ENCODE measurements around the gene ERC2.

The ERC2 gene

GRCh38 chr3:55965776-55966175 lies 502.5 kb downstream of the ERC2 start:
- no peak for DNase-seq

GRCh38 chr3:55964491-55964985 lies 503.7 kb downstream of the ERC2 start:
- no peak for DNase-seq

DNA sequence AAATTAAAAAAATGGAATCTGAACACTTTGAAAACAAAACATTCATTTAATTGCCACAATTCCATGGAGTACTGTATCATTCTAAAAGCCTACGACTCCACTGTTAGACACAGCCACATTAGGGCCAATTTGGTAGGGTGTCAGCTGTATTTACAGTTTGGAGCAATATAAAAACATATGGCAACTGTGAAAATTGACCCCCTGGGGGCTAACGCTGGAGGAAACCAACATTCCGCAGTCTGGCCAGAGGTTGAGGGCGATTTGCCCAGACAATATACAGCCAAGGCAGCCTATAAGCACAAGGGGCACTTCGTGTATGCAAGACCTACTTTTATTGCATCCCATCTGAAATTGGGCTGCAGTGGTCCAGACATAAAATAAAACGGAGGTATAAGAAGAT lies 504.7 kb downstream of the ERC2 start:
- DNase-seq, result no peak

DNA sequence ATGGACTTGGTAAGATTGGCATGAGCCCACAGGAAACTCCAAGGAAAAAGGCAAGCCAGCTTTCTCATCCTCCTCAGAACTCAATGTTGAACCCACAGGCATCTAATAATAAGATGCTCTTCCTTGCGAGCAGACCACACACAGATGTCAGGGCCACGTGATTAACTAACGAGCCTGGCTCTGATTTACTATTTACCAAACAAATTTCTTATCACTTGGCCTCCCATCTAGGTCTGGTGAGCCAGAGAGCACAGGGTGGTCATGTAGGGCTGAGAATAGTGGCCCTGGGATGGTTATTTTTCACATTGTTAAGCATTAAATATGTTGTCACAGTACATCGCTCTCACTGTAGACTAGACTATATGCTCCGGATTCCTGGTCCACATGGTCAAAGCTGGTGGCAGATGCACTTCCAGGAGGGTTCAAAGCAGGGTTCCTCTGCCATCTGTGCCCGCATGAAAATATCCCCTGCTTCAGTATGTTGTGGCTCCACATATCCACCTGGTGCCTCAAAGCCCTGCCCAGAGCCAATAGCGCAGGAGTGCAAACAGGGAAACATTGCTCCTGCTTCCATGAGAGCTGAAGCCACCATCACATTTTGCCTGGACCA lies 508.7 kb downstream of the ERC2 start:
- no peak for DNase-seq

GRCh38 chr3:55958605-55959004 lies 509.7 kb downstream of the ERC2 start:
- DNase-seq, result no peak

DNA sequence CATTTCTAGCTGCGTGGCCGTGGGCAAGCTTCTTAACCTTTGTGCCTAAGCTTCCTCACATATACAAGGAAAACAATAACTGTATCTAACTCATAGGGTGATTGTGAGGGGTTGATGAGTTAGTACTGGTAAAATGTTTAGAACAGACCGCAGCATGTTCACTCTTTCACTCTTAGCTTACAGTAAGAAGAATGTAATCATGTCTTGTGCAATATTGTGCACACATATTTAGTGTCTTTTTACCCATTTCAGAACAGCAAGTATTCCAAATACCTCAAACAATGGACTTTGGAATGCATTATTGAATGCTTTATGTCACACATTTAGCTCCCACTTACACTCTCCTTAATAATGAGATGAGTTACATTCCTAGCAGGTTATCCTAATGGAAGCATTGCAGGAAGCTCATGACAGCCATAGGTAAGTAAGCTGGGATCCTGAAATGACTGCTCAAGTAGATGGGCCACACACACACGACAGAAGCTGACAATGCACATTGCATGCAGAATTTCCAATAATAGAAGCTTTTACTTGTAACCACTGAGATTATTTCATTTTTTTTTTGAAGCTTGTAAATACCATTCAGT lies 512.3 kb downstream of the ERC2 start:
- no peak for DNase-seq

- no peak for DNase-seq
These were observed 516.9 kb downstream of the ERC2 start for GRCh38 chr3:55951388-55951787.

DNA sequence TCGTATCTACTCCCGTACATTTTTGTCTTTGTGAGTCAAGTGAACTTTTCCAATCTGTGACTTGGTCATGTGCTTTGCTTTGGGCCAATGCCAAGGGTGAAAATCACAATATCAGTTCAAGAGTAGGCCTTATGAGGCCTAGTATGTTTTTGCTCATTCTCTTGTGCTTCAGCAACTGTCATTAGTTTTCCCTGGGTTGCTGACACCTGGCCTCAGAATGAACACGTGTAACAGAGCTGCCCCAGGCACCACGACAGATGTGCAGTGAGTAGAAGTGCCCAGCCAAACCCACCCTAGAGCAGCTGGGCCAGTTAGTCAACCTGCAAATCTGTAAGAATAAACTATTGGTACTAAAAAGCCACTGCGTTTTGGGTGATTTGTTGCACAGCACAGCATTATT lies 520.9 kb downstream of the ERC2 start:
- DNase-seq, result no peak

GRCh38 chr3:55946574-55947160 lies 521.6 kb downstream of the ERC2 start:
- no peak for DNase-seq

GRCh38 chr3:55942868-55943267 lies 525.4 kb downstream of the ERC2 start:
- DNase-seq, result no peak

DNA sequence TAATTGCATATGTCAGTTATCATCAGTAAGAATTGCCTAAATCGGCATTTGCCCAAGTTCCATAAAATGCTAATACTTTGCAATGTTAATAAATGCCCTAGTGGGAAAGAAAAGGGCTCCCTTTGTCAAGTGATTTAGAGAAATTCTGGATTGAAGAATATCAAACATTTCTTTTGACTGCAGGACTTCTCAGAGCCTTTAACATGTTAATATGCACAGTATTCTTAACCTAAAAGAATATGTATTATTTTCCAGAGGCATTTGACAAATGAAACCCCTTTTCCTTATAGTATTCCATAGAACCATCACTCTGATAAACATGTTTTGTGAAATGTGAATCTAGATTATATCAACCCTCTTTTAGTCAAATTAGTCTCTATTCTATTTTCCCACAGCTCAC lies 529.0 kb downstream of the ERC2 start:
- DNase-seq, result no peak

DNA sequence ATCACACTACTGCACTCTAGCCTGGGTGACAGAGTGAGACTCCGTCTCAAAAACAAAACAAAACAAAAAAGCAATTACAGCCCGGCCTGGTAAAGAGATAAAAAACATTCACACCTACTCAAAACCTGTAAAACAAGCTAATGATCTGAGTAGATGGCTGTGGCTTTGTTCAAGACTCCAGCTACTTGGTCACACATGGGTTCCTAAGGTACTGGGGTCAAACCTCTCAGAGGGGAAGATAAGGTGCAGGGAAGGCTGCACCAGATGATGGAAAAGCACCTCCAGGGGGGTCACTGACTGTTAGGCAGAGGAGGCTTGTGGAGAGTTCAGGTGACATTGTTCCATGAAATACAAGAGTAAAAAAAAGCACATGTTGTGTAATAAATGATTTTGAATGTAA lies 531.0 kb downstream of the ERC2 start:
- DNase-seq, result no peak

DNA sequence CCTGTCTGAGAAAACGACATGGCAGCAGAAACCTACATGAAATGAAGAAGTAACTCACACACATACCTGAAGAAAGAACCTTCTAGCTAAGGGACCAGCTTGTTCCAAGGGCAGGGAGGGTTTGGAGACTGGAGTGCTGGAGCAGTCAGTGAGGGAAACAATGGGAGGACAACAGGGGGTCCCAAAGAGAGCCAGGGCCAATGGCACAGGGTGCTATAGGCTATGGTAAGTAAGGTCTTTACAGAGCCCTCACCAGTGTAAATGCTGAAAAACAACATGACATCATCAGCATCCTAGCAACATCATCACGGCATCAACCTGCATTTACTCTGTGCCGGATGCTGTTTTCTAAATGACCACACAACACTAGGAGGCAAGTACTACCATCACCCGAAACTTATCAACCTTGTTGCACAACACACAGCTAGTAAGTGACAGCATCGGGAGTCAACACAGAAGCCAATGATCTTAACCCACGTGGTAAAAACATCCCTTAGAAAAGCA lies 531.7 kb downstream of the ERC2 start:
- no peak for DNase-seq

GRCh38 chr3:55935241-55935640 lies 533.0 kb downstream of the ERC2 start:
- no peak for DNase-seq

GRCh38 chr3:55934771-55935170 lies 533.5 kb downstream of the ERC2 start:
- DNase-seq, result no peak

GRCh38 chr3:55929154-55929869 lies 539.0 kb downstream of the ERC2 start:
- no peak for DNase-seq

DNA sequence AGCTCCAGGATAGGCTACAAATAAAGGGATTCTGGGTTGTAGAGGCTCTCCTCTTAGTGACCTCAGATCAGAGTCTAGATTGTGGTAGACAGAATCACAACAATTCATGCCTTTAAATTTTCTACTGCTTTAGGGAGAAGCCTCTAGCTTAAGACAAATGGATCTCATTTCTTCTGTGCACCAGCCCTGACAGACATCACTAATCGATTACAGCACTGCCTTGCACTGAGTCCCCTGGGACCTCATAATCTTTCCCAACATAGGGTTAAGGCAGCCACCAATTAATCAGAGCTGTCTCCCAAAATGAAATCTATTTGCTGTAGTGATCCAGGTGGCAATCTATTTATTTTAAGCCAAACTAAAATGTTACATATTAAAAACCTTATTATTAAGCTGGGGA lies 544.6 kb downstream of the ERC2 start:
- no peak for DNase-seq

GRCh38 chr3:55923207-55923606 lies 545.1 kb downstream of the ERC2 start:
- no peak for DNase-seq

GRCh38 chr3:55912880-55913279 lies 555.4 kb downstream of the ERC2 start:
- DNase-seq, result no peak

DNA sequence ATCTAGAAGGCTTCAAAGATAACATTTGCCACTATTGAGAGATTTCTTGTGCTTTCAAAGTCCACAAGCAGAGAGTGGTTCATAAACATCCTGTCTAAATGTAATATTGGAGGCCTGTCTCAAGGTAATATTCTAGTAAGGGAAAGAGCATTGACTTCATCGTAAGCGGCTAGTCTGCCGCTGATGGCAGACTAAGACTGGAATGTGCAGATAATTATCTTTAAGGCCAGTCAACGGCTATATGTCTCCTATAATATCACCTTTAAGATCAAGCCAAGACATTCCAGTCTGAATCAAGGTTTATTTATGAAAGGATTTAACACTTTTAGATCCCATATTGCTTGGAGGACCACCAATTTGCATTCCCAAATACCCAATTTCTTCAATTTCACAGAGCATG lies 557.0 kb downstream of the ERC2 start:
- no peak for DNase-seq

DNA sequence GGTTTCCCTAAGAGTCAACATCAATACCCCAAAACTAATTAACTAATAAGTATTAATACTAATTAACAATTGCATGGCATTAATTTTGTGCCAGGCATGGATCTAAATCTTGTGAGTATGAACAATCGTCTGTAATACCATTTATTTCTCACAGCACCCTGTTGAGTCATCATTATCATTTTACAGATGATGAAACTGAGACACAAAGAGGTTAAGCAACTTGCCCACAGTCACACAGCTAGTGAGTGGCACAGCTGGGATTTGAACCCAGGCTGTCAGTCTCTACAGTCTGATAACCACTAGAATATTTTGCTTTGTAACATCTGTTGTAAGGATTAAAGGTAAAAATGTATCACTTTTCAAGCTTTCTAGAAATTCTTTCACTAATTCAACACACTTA lies 557.7 kb downstream of the ERC2 start:
- no peak for DNase-seq

GRCh38 chr3:55909373-55909772 lies 558.9 kb downstream of the ERC2 start:
- no peak for DNase-seq

DNA sequence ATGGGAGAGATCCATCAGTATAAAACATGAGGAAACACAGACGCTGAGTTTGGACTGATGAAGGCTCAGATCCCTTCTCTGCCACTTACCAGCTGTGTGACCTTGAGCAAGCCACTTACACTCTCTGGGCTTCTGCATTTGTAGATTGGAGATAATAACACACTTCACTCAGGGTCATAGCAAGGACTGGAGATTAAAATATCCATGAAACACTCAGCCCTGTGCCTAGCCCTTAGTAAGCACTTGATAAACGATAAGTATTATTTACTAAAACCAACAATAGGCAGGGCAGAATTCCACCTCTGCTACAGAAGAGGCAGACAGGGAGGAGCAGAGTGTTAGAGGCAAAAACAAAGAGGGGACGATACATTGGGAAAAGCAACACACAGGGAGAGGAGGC lies 560.7 kb downstream of the ERC2 start:
- DNase-seq, result no peak

DNA sequence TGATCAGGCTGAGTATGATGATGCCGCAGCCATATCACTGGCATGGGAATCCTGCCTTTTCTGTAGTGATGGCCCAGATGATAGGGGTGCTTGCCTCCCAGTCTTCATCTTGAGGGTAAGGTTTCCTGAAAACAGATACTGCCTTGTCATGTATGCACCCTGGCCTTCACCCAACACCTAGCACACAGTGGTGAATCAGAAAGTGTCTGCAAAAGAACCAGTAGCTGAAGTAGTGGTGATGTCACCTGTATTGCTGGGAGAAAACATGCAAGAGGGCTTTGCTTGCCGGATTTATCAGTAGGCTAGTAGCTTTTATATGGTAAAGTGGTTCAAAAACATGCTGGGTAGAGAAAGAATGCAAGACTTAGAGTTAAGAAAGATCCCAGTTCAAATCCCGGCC lies 561.4 kb downstream of the ERC2 start:
- no peak for DNase-seq

Measured in CD4-positive, alpha-beta T cell treated with Interleukin-17A for 4 hours (primary cell).